GM12865 (cell line): ENCODE data around the gene KIF17.
A peak's percentile ranks its signal among the peaks of the same experiment; 100 is the strongest.

Source experiments
- DNase-seq: peaks from one replicate; pipeline ENCODE4 v3.0.0; 2010; ENCODE audit warnings: low read depth
- H3K4me3 ChIP-seq: 2 replicates; pipeline ENCODE4 v1.5.1; 2011; ENCODE audit warnings: mild to moderate bottlenecking, low read depth, low read length, control low read depth
- CTCF ChIP-seq: IDR thresholded peaks from 2 replicates; pipeline ENCODE4 v1.5.1; 2011; ENCODE audit warnings: low read length, control low read depth, low read depth, inconsistent platforms; ENCODE audit not compliant: insufficient read depth; ENCODE audit errors: missing control alignments

The KIF17 gene

GRCh38 chr1:20742671-20743070 lies 24.9 kb upstream of the KIF17 start:
- DNase-seq, result no peak
- no peak overlapping the region for H3K4me3 ChIP-seq
- TF ChIP-seq CTCF, result no peak

- no peak overlapping the region for H3K4me3 ChIP-seq
- TF ChIP-seq CTCF, result no peak
- DNase-seq, result no peak
Measured at GRCh38 chr1:20740781-20741180, 23.0 kb upstream of the KIF17 start.

- no peak for DNase-seq
- H3K4me3 ChIP-seq, result no peak overlapping the region
- no peak for TF ChIP-seq CTCF
Measured at GRCh38 chr1:20739225-20739624, 21.4 kb upstream of the KIF17 start.

- DNase-seq, result no peak
- H3K4me3 ChIP-seq, result no peak overlapping the region
Measured at GRCh38 chr1:20735581-20736111, 17.8 kb upstream of the KIF17 start.

GRCh38 chr1:20733360-20733975 lies 15.7 kb upstream of the KIF17 start:
- H3K4me3 ChIP-seq, result no peak overlapping the region
- no peak for TF ChIP-seq CTCF
- no peak for DNase-seq

More at GRCh38 chr1:20735581-20736111, 17.8 kb upstream of the KIF17 start:
- no peak for TF ChIP-seq CTCF

- DNase-seq, result peak; percentile 76
- TF ChIP-seq CTCF, result peak; percentile 24
- H3K4me3 ChIP-seq, result peak within 1 kb of the TSS; percentile 68
Measured at GRCh38 chr1:20732588-20733359, 15.0 kb upstream of the KIF17 start, which contains the start of gene SH2D5. Gene SH2D5 (minus strand): TSS chr1:20732703. CDS start chr1:20728044, 4,659 bp downstream.
